Measurements from ENCODE around the gene FAT1.

FAT1 gene

GRCh38 chr4:186606591-186606992 lies 117.1 kb downstream of the FAT1 start:
- DNase-seq (ENCODE audit: low read depth): no peak

DNA sequence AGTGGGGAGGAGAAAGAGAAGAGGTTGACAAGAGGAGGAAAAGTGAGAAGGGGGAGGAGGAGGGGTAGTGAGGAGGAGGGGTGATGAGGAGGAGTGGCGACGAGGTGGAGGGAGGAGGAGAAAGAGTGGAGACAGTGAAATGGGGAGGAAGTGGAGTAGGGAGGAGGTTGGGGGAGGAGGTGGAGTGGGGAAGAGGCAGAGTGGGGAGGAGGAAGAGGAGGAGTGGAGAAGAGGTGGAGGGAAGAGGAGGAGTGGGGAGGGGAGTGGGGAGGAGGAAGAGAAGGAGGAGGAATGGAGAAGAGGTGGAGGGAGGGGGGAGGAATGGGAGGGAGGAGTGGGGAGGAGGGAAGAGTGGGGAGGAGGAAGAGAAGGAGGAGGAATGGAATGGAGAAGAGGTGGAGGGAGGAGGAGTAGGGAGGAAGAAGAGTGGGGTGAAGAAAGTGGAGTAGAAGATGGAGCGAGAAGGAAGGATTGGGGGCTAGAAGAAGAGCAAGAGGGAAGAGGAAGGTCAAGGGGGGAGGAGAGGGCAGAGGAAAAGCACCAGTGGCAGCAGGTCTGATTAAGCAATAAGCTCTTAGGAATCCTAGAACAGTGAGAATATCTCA lies 118.3 kb downstream of the FAT1 start:
- no peak for DNase-seq (ENCODE audit: low read depth)

DNA sequence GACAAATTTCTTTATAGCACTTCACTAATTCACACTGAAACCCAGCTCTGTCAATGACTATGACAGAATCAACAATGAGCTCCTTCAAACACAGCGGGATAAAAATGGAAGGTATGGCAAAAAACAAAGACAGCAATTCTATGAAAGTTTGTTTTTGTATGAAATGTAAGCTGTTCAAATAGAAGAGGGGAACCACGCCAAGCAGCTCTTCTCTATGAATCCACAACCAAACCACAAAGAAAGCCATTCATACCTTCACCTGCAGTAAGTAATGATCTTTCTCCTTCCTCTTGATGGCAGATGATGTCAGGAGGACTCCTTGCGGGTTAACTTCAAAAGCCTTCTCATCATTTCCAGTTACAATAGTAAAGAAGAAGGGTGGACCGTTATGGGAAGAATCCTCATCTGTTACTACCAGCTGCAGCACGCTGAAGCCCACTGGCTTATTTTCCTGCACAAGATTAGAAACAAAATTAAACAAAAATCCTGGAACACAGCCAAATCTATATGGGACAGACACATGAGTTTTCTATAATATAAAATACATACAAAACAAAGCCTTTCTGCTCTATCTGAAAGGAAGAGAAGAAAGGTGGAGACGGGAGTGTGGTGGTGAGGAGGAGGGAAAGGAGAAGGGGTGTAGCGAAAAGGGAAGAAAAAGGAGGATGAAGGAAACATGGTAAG lies 119.4 kb downstream of the FAT1 start:
- no peak for DNase-seq (ENCODE audit: low read depth)

- no peak for DNase-seq (ENCODE audit: low read depth)
Observed at GRCh38 chr4:186602978-186603377, 120.7 kb downstream of the FAT1 start.

DNA sequence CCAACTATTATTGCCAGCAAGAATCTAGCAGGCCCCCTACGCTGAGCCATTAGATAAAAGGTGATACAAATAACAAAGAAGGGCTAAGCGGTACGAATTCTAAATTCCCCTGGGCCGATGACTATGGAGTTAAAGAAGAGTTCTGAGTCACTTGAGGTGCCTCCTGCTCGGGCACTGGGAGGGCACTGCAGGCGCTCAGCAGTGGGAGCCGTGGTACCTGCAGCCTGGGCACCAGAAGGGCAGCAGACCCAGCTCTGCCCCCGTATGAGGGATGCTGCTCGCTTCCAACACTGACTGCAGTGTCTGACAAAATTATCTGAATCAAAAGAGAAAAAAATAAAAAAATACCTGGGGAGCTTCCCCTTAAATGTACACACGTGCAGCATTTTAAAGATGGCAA lies 124.2 kb downstream of the FAT1 start:
- no peak for DNase-seq (ENCODE audit: low read depth)

- no peak for DNase-seq (ENCODE audit: low read depth)
Observed at GRCh38 chr4:186598686-186599085, 125.0 kb downstream of the FAT1 start.

GRCh38 chr4:186596850-186597390 lies 126.7 kb downstream of the FAT1 start:
- no peak for DNase-seq (ENCODE audit: low read depth)

DNA sequence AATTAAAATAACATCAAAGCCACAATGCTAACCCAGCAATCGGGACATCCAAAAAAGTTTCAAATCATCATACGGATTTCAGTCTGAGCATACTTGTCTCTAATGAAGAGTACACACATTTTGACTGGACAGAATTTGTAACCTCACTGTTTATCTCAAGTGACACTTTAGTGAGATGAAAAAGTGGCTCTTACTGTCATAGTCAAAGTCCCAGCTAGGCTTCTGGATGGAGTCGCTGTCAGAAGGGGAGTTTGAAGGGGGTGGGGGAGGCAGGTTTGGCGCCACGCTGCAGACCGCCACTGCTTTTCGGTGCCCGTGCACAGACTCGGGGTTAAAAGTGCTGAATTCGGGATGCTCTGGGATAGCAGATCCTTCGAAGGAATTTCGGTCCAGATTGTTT lies 127.3 kb downstream of the FAT1 start:
- no peak for DNase-seq (ENCODE audit: low read depth)

GRCh38 chr4:186593587-186593973 lies 130.1 kb downstream of the FAT1 start:
- DNase-seq (ENCODE audit: low read depth): no peak

DNA sequence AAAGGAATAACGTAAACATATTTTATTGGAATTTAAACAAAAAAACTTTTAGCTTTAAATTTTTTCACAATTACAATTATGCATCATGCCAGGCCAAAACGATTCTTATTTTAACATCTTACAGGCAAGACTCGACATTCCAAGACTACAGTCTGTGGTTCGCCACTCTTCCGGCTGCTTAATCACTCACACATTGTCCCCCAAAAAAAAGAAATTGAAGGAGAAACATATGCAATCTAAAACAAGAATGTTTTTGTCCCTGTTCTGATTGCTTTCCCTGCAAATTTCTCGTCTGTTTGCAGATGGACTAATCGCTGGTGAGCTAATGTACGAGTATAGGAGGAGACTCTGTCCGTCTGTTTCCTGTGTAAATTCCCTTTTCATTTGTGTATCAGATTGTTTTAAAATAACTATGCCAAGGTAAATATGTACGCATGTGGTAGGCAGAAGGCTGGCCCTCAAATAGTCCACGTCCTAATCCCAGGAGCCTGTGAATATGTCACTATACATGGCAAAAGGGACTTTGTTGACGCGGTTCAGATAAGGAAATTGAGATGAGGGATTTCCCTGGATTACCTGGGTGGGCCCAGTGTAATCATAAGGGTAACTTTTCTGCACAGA lies 130.6 kb downstream of the FAT1 start:
- no peak for DNase-seq (ENCODE audit: low read depth)

- no peak for DNase-seq (ENCODE audit: low read depth)
Observed at GRCh38 chr4:186592445-186592844, 131.2 kb downstream of the FAT1 start.

GRCh38 chr4:186591651-186592050 lies 132.0 kb downstream of the FAT1 start:
- DNase-seq (ENCODE audit: low read depth): no peak

DNA sequence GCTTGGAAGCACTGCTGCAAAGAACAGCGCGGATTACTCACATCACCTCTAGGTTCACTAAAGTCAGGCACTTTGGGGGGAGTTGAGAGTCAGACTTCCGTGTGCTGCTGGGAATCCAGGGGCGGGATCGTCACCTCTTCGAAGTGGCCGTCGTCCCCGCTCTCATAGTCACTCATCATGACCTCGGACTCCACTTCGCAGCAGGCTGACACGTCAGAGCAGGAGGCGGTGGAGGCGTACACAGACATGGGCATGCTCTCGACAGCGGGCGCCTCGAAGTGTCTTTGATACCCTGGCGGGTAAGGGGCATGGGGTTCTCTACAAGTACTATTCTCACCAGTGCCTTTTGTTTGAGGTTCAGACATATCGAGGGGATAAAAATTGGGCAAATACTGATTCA lies 135.2 kb downstream of the FAT1 start:
- no peak for DNase-seq (ENCODE audit: low read depth)

- peak; percentile 20 for DNase-seq (ENCODE audit: low read depth)
Observed at GRCh38 chr4:186587416-186588018, 136.1 kb downstream of the FAT1 start.

DNA sequence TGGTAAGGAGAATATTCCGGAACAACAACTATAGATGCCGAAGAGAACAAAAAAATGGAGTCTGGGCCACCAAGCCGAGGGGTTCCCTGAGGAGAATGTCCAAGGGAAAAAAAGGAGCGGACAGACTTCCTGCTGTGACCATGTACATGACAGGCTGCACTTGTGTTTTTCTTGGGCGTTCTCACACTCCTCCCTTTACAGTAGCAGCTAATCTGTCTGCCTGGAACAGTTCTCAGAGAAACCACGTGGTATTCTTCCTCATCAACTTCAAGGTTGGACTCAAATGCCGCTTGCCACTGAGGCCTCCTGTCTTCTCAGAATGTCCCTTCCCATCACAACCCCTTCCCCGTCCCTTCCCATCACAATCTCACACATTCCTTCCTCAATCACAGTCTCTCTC lies 137.5 kb downstream of the FAT1 start:
- DNase-seq (ENCODE audit: low read depth): no peak

GRCh38 chr4:186584912-186585311 lies 138.7 kb downstream of the FAT1 start:
- DNase-seq (ENCODE audit: low read depth): no peak

GRCh38 chr4:186581421-186581820 lies 142.2 kb downstream of the FAT1 start:
- no peak for DNase-seq (ENCODE audit: low read depth)

- DNase-seq (ENCODE audit: low read depth): no peak
Observed at GRCh38 chr4:186580669-186581068, 143.0 kb downstream of the FAT1 start.

DNA sequence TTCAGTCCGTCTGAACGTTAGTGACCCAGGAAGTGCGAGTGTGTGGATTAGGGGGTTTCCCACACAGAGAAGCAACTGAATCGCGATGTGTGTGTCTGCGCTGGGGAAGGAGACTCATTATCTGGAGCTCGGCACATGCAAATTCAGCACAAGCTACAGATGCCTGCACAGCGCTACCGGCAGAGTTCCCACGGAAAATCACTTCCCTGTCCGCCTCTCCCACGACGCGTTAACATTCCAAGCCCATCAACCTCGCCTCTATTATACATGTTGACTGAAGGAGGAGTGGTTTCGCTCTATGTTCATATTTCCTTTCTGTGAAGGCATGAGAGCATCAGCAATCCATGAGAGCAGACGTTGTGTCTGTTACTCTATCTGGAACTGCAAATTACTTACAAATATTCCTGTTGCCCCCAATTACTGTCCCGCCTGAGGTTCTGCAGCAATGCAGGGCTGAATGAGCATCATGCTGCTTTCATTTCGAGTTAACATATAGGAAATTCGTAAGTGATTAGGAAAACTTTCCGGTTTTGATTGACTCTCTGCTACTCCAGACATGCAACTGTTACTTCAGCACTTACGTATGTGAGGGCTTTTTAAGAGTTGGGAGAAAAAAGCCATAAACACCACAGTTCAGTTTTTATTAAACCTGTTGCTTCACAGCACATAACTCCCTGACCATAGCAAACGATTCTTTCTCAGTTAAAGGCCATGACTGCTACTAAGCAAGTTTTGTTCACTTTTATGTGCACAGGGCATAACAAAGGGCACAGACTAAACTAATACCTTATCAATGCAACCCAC lies 153.3 kb downstream of the FAT1 start:
- DNase-seq (ENCODE audit: low read depth): no peak

- no peak for DNase-seq (ENCODE audit: low read depth)
Observed at GRCh38 chr4:186569533-186570192, 154.0 kb downstream of the FAT1 start.

DNA sequence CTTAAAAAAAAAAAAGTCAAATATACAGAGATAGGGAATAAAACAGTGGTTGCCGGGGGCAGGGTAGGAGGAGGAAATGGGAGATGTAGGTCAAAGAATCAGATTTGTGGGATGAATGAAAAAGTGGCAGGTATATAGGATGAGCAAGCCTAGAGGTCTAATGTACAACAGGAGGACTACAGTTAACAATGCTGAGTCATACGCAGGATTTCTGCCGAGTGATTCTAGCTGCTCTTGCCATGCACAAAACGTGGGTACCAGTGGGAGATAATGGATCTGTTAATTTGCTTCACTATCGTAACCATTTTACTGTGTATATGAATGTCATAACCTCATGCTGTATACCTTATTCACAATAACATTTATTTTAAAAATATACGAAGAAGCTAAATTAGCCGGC lies 157.6 kb downstream of the FAT1 start:
- no peak for DNase-seq (ENCODE audit: low read depth)

- no peak for DNase-seq (ENCODE audit: low read depth)
Observed at GRCh38 chr4:186563761-186564160, 159.9 kb downstream of the FAT1 start.

Data from T follicular helper cell (primary cell).